SIG-M5 treated with dmso at 0.1 percent for 504 hours (cell line): ENCODE measurements around the gene PIK3R1.

ENCODE experiments used
- DNase-seq: peaks from one replicate; lab custom pipeline; 2025; ENCODE audit not compliant: unreplicated experiment; lab: John Stamatoyannopoulos, UW

The PIK3R1 gene

GRCh38 chr5:68319706-68320412, 104.3 kb downstream of the PIK3R1 start:
- DNase-seq: no peak

GRCh38 chr5:68320413-68320986, 104.9 kb downstream of the PIK3R1 start:
- no peak for DNase-seq

GRCh38 chr5:68325065-68325580, 109.6 kb downstream of the PIK3R1 start:
- DNase-seq: no peak

- DNase-seq: no peak
These were observed 114.1 kb downstream of the PIK3R1 start for GRCh38 chr5:68329554-68330255.

- DNase-seq: no peak
These were observed 115.0 kb downstream of the PIK3R1 start for GRCh38 chr5:68330574-68330973.

- peak; percentile 87 for DNase-seq
These were observed 115.9 kb downstream of the PIK3R1 start for GRCh38 chr5:68331192-68332079.

- DNase-seq: peak; percentile 75
These were observed 116.5 kb downstream of the PIK3R1 start for GRCh38 chr5:68332080-68332451.

GRCh38 chr5:68332556-68332955, 117.0 kb downstream of the PIK3R1 start:
- no peak for DNase-seq

GRCh38 chr5:68333649-68334552, 118.3 kb downstream of the PIK3R1 start:
- no peak for DNase-seq

- DNase-seq: no peak
These were observed 119.0 kb downstream of the PIK3R1 start for GRCh38 chr5:68334553-68334886.

- DNase-seq: no peak
These were observed 119.5 kb downstream of the PIK3R1 start for GRCh38 chr5:68335075-68335474.

- DNase-seq: no peak
These were observed 120.6 kb downstream of the PIK3R1 start for GRCh38 chr5:68336200-68336599.

- DNase-seq: no peak
These were observed 121.7 kb downstream of the PIK3R1 start for GRCh38 chr5:68337235-68337634.

- no peak for DNase-seq
These were observed 124.4 kb downstream of the PIK3R1 start for GRCh38 chr5:68339921-68340321.

- DNase-seq: no peak
These were observed 125.5 kb downstream of the PIK3R1 start for GRCh38 chr5:68341006-68341405.

GRCh38 chr5:68342693-68343092, 127.1 kb downstream of the PIK3R1 start:
- DNase-seq: no peak

GRCh38 chr5:68343421-68343826, 127.9 kb downstream of the PIK3R1 start:
- no peak for DNase-seq

GRCh38 chr5:68344447-68345111, 129.0 kb downstream of the PIK3R1 start:
- no peak for DNase-seq

- DNase-seq: no peak
These were observed 129.6 kb downstream of the PIK3R1 start for GRCh38 chr5:68345171-68345570.

GRCh38 chr5:68345582-68345981, 130.0 kb downstream of the PIK3R1 start:
- no peak for DNase-seq
